Measurements from ENCODE around the gene IFNA7. TPM values are rescaled to one million over a fixed set of nuclear protein-coding genes. Genes with fewer than 3 reads are reported as not detected.
"Not testable (repeated sequence)": the region's sequence is repeated elsewhere in the genome, so short reads cannot be mapped to it uniquely, and the experiment has no call there.

The IFNA7 gene
- not detected for total RNA-seq

GRCh38 chr9:21202105-21202504, at the start of gene IFNA7:
Gene IFNA7 (minus strand): TSS chr9:21202205. CDS start chr9:21202165, 40 bp downstream.
- not testable (repeated sequence) for ATAC-seq; DNase-seq (ENCODE audit: low spot score)

- no peak for ATAC-seq
- DNase-seq (ENCODE audit: low spot score), result no peak
Measured at GRCh38 chr9:21251638-21252037, 49.6 kb upstream of the IFNA7 start.

- ATAC-seq (no peak), DNase-seq (ENCODE audit: low spot score) (no peak)
Measured at GRCh38 chr9:21251190-21251589, 49.2 kb upstream of the IFNA7 start.

GRCh38 chr9:21244836-21245235, 42.8 kb upstream of the IFNA7 start:
- DNase-seq (ENCODE audit: low spot score) (no peak), ATAC-seq (no peak)

GRCh38 chr9:21239911-21240310, 37.9 kb upstream of the IFNA7 start, which contains the start of gene IFNA14:
Gene IFNA14 (minus strand): TSS chr9:21240005. CDS start chr9:21239935, 70 bp downstream.
- ATAC-seq (no peak), DNase-seq (ENCODE audit: low spot score) (no peak)

- not testable (repeated sequence) for ATAC-seq; DNase-seq (ENCODE audit: low spot score)
Measured at GRCh38 chr9:21236360-21236714, 34.3 kb upstream of the IFNA7 start.

- ATAC-seq (peak; percentile 90), DNase-seq (ENCODE audit: low spot score) (peak; percentile 43)
Measured at GRCh38 chr9:21235468-21236359, 33.7 kb upstream of the IFNA7 start.

- ATAC-seq (no peak), DNase-seq (ENCODE audit: low spot score) (no peak)
Measured at GRCh38 chr9:21234153-21234687, 32.2 kb upstream of the IFNA7 start.

GRCh38 chr9:21233258-21233657, 31.3 kb upstream of the IFNA7 start:
- ATAC-seq (no peak), DNase-seq (ENCODE audit: low spot score) (no peak)

GRCh38 chr9:21228122-21228521, 26.1 kb upstream of the IFNA7 start, which contains the start of gene IFNA17:
Gene IFNA17 (minus strand): TSS chr9:21228222. CDS start chr9:21228173, 49 bp downstream.
- DNase-seq (ENCODE audit: low spot score), result no peak
- no peak for ATAC-seq

GRCh38 chr9:21217211-21217610, 15.2 kb upstream of the IFNA7 start, which contains the start of gene IFNA16:
Gene IFNA16 (minus strand): TSS chr9:21217311. CDS start chr9:21217305, 6 bp downstream.
- not testable (repeated sequence) for ATAC-seq; DNase-seq (ENCODE audit: low spot score)

GRCh38 chr9:21213411-21214326, 11.7 kb upstream of the IFNA7 start:
- ATAC-seq, result not testable (repeated sequence)

GRCh38 chr9:21212160-21212559, 10.2 kb upstream of the IFNA7 start:
- not testable (repeated sequence) for ATAC-seq; DNase-seq (ENCODE audit: low spot score)

More at GRCh38 chr9:21213411-21214326, 11.7 kb upstream of the IFNA7 start:
- not testable (repeated sequence) for DNase-seq (ENCODE audit: low spot score)

GRCh38 chr9:21210782-21211181, 8.8 kb upstream of the IFNA7 start:
- not testable (repeated sequence) for ATAC-seq; DNase-seq (ENCODE audit: low spot score)

GRCh38 chr9:21210311-21210710, 8.3 kb upstream of the IFNA7 start:
- no peak for DNase-seq (ENCODE audit: low spot score)

GRCh38 chr9:21207043-21207442, 5.0 kb upstream of the IFNA7 start, which contains the start of gene IFNA10:
Gene IFNA10 (minus strand): TSS chr9:21207143. CDS start chr9:21207097, 46 bp downstream.
- DNase-seq (ENCODE audit: low spot score); ATAC-seq: not testable (repeated sequence)

More at GRCh38 chr9:21210311-21210710, 8.3 kb upstream of the IFNA7 start:
- no peak for ATAC-seq

- DNase-seq (ENCODE audit: low spot score) (no peak), ATAC-seq (no peak)
Measured at GRCh38 chr9:21205204-21205603, 3.2 kb upstream of the IFNA7 start.

GRCh38 chr9:21194867-21195776, 6.9 kb downstream of the IFNA7 start:
- ATAC-seq, result peak; percentile 69

GRCh38 chr9:21187487-21187886, 14.5 kb downstream of the IFNA7 start, which contains the start of gene IFNA4:
Gene IFNA4 (minus strand): TSS chr9:21187587. CDS start chr9:21187531, 56 bp downstream.
- not testable (repeated sequence) for DNase-seq (ENCODE audit: low spot score); ATAC-seq

More at GRCh38 chr9:21194867-21195776, 6.9 kb downstream of the IFNA7 start:
- not testable (repeated sequence) for DNase-seq (ENCODE audit: low spot score)

All from left lobe of liver (tissue), 2 donors.